PC-3 (cell line): ENCODE results near the gene SPTLC3. TPM values are rescaled to one million over a fixed set of nuclear protein-coding genes. Genes with fewer than 3 reads are reported as not detected.

ENCODE experiments used
- ATAC-seq: fragments of 200-7000 bp; cut with Tn5 transposase; 2 replicates; pipeline ENCODE4 v1.9.1; 2020; ENCODE audit warnings: mild to moderate bottlenecking, moderate library complexity
- BruUV-seq: library from RNA; stranded (reverse); fragments of 400-500 nt; replicated peaks from 2 replicates; lab custom pipeline; 2021; lab: Mats Ljungman, UMichigan
- CTCF ChIA-PET: fragments of 300-600 bp; sonication (Branson Sonifier 250); formaldehyde crosslinking; loops from one replicate; lab custom pipeline; 2022; ENCODE audit warnings: antibody characterized with exemption; lab: Charles Lee
- POLR2A ChIA-PET: fragments of 300-600 bp; sonication (Branson Sonifier 250); formaldehyde crosslinking; loops from one replicate; lab custom pipeline; 2022; ENCODE audit warnings: antibody characterized with exemption; ENCODE audit not compliant: unreplicated experiment; lab: Charles Lee
- DNase-seq: peaks from one replicate; pipeline ENCODE4 v3.0.0-alpha.2; 2015
- H2AFZ ChIP-seq: fragments of 300-600 bp; sonication (generic); 2 replicates; pipeline ENCODE4 v1.6.0; 2016; ENCODE audit warnings: antibody characterized with exemption, low read length
- H3F3A ChIP-seq: fragments of 300-600 bp; sonication (generic); one replicate; pipeline ENCODE4 v1.6.0; 2017; ENCODE audit warnings: antibody characterized with exemption, low read length, control low read depth, mild to moderate bottlenecking; ENCODE audit not compliant: unreplicated experiment
- H3K27ac ChIP-seq: fragments of 300-600 bp; sonication (generic); 2 replicates; pipeline ENCODE4 v1.5.1; 2016; ENCODE audit warnings: mild to moderate bottlenecking, low read length
- H3K27me3 ChIP-seq: fragments of 300-600 bp; sonication (generic); 2 replicates; pipeline ENCODE4 v1.6.1; 2016; ENCODE audit warnings: low read length, mixed read lengths
- H3K36me3 ChIP-seq: fragments of 300-600 bp; sonication (generic); 2 replicates; pipeline ENCODE4 v1.6.1; 2016; ENCODE audit warnings: low read depth, mixed run types, low read length, mixed read lengths
- H3K4me1 ChIP-seq: fragments of 300-600 bp; sonication (generic); 2 replicates; pipeline ENCODE4 v1.5.1; 2016; ENCODE audit warnings: low read length; ENCODE audit not compliant: insufficient read depth
- H3K4me2 ChIP-seq: fragments of 300-600 bp; sonication (generic); 2 replicates; pipeline ENCODE4 v1.6.0; 2016; ENCODE audit warnings: low read length
- H3K4me3 ChIP-seq: fragments of 300-600 bp; sonication (generic); 2 replicates; pipeline ENCODE4 v1.5.1; 2016; ENCODE audit warnings: mild to moderate bottlenecking, low read length, mixed read lengths
- H3K79me2 ChIP-seq: fragments of 300-600 bp; sonication (generic); 2 replicates; pipeline ENCODE4 v1.6.1; 2017; ENCODE audit warnings: low read length, mixed read lengths
- H3K9ac ChIP-seq: fragments of 300-600 bp; sonication (generic); 2 replicates; pipeline ENCODE4 v1.6.0; 2016; ENCODE audit warnings: mild to moderate bottlenecking, low read length
- H3K9me2 ChIP-seq: fragments of 300-600 bp; sonication (generic); replicated peaks from 2 replicates; pipeline ENCODE4 v1.6.1; 2016; ENCODE audit warnings: mixed run types, low read length, mixed read lengths
- H3K9me3 ChIP-seq: fragments of 300-600 bp; sonication (generic); 2 replicates; pipeline ENCODE4 v1.6.1; 2016; ENCODE audit warnings: low read length, mixed read lengths
- H4K20me1 ChIP-seq: fragments of 300-600 bp; sonication (generic); 2 replicates; pipeline ENCODE4 v1.6.1; 2016; ENCODE audit warnings: low read length, mixed read lengths
- CTCF ChIP-seq: fragments of 300-600 bp; sonication (generic); conservative IDR thresholded peaks from 2 replicates; pipeline ENCODE4 v1.5.1; 2017; ENCODE audit warnings: antibody characterized with exemption, low read depth, mild to moderate bottlenecking, low read length
- EZH2 ChIP-seq: fragments of 300-600 bp; sonication (generic); IDR thresholded peaks from one replicate; pipeline ENCODE4 v1.6.1; 2017; ENCODE audit warnings: antibody characterized with exemption, mild to moderate bottlenecking, low read length; ENCODE audit not compliant: unreplicated experiment
- EZH2phosphoT487 ChIP-seq: fragments of 300-600 bp; sonication (generic); IDR thresholded peaks from 2 replicates; pipeline ENCODE4 v1.6.1; 2018; ENCODE audit warnings: mild to moderate bottlenecking, antibody characterized with exemption, low read length, borderline replicate concordance
- intact Hi-C: fragments of 100-400 bp; cut with micrococcal nuclease; formaldehyde crosslinking; loops from 2 replicates; pipeline ENCODE4 v1.9.0; 2023
- total RNA-seq: library from RNA; depleted of rRNA; stranded (reverse); fragments of >200 nt; gene quantifications from 2 replicates; pipeline ENCODE4 v1.2.3, GENCODE V29; 2014

SPTLC3 gene
- total RNA-seq, 1 experiment from 2014 or later = 16.3 TPM

- BruUV-seq = no TSS peak
- intact Hi-C loops = loop anchor here (5.0 kb wide), 1 partner anchor 78 kb away; no protein-coding TSS in a partner anchor
- H3K4me1 ChIP-seq = peaks cover 50% of the 10 kb centered on the region
- no peaks in the 10 kb centered on the region for H4K20me1 ChIP-seq
- H3K9me2 ChIP-seq = no peaks in the 10 kb centered on the region
- no peaks in the 10 kb centered on the region for H3K27me3 ChIP-seq
- H3K79me2 ChIP-seq = no peaks in the 10 kb centered on the region
- peaks cover 19% of the 10 kb centered on the region for H3K9me3 ChIP-seq
- peak overlapping the region; percentile 92 for H3K27ac ChIP-seq
- no peak for TF ChIP-seq EZH2phosphoT487
- no peak for TF ChIP-seq EZH2
- no peak for TF ChIP-seq CTCF
- peak overlapping the region; percentile 30 for H3K4me2 ChIP-seq
- H2AFZ ChIP-seq = no peak overlapping the region
- CTCF ChIA-PET = interaction anchor here (0.7 kb wide), 1 partner anchor 9 kb away, joined by 3 read pairs; no protein-coding TSS in a partner anchor
- no peaks in the 10 kb centered on the region for H3F3A ChIP-seq
- no peak for DNase-seq
- POLR2A ChIA-PET = no interaction called here
- peak overlapping the region; percentile 37 for H3K9ac ChIP-seq
- ATAC-seq = no peak
- no peak overlapping the region for H3K4me3 ChIP-seq
- peaks cover 22% of the 10 kb centered on the region; the same call in 1 of the 2 replicates for H3K36me3 ChIP-seq
These were observed 15.8 kb downstream of the SPTLC3 start for GRCh38 chr20:13024596-13024995.

GRCh38 chr20:13025181-13025580, 16.4 kb downstream of the SPTLC3 start:
- Histone ChIP-seq H3K4me3 (no peak overlapping the region), H3K9me3 (peaks cover 14% of the 10 kb centered on the region), H3K4me2 (no peak overlapping the region), H3K79me2 (no peaks in the 10 kb centered on the region), H3F3A (peaks cover 1% of the 10 kb centered on the region), H3K36me3 (peaks cover 18% of the 10 kb centered on the region; the same call in 1 of the 2 replicates), H3K27ac (no peak overlapping the region), H3K9ac (no peak overlapping the region), H3K27me3 (no peaks in the 10 kb centered on the region), H3K9me2 (no peaks in the 10 kb centered on the region), H4K20me1 (no peaks in the 10 kb centered on the region), H3K4me1 (peaks cover 54% of the 10 kb centered on the region), H2AFZ (no peak overlapping the region)
- intact Hi-C loops = no loop called here
- DNase-seq (no peak), ATAC-seq (no peak)
- no TSS peak for BruUV-seq
- POLR2A ChIA-PET = no interaction called here
- TF ChIP-seq EZH2 (no peak), CTCF (no peak), EZH2phosphoT487 (no peak)
- CTCF ChIA-PET = no interaction called here

- no peaks in the 10 kb centered on the region for H3K36me3 ChIP-seq
- H3K4me3 ChIP-seq = no peak overlapping the region
- no peak for TF ChIP-seq EZH2
- no peak for TF ChIP-seq EZH2phosphoT487
- no peak for ATAC-seq
- no peaks in the 10 kb centered on the region for H3K9me3 ChIP-seq
- no peak overlapping the region for H2AFZ ChIP-seq
- H3K4me1 ChIP-seq = peaks cover 53% of the 10 kb centered on the region
- ChIA-PET POLR2A (no interaction called here), CTCF (no interaction called here)
- peaks cover 6% of the 10 kb centered on the region for H3F3A ChIP-seq
- no TSS peak for BruUV-seq
- H4K20me1 ChIP-seq = no peaks in the 10 kb centered on the region
- DNase-seq = no peak
- no peaks in the 10 kb centered on the region for H3K9me2 ChIP-seq
- no peak overlapping the region for H3K27ac ChIP-seq
- H3K4me2 ChIP-seq = no peak overlapping the region
- intact Hi-C loops = no loop called here
- no peak overlapping the region for H3K9ac ChIP-seq
- H3K79me2 ChIP-seq = no peaks in the 10 kb centered on the region
- no peaks in the 10 kb centered on the region for H3K27me3 ChIP-seq
These were observed 19.2 kb downstream of the SPTLC3 start for GRCh38 chr20:13028001-13028400.
